GM18505 (cell line): Measurements from ENCODE around the gene PTCHD4.
"Not testable (repeated sequence)": the region's sequence is repeated elsewhere in the genome, so short reads cannot be mapped to it uniquely, and the experiment has no call there.

Experiments used
- ATAC-seq: cut with Tn5 transposase; IDR thresholded peaks from one replicate; pipeline ENCODE4 v1.9.1; 2021; ENCODE audit not compliant: unreplicated experiment
- POLR2A ChIP-seq: IDR thresholded peaks from 4 replicates; pipeline ENCODE4 v1.6.1; 2011; ENCODE audit warnings: borderline replicate concordance; ENCODE audit not compliant: insufficient read depth, insufficient read length; ENCODE audit errors: extremely low read depth

The PTCHD4 gene

DNA sequence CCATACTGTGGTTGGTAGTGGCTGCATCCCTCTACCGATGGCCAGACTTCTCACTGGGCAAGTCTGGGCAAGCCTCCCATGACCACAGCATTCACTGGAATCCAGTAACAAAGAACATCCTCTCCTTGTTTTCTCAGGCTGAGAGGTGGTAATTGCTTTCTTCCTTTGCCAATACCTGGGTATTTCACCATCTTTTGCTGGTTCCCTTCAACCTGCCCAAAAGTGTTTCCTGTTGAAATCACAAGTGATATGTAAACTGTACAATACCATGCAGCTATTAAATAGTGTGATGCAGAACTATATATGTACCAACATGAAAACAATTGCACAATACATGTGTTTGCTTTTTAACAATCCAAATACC is at the start of gene PTCHD4:
PTCHD4 (minus strand) TSS at position 55 of the 364 bp plus-strand sequence. CDS start 42,240 bp downstream, outside the sequence.
- no peak for ATAC-seq

DNA sequence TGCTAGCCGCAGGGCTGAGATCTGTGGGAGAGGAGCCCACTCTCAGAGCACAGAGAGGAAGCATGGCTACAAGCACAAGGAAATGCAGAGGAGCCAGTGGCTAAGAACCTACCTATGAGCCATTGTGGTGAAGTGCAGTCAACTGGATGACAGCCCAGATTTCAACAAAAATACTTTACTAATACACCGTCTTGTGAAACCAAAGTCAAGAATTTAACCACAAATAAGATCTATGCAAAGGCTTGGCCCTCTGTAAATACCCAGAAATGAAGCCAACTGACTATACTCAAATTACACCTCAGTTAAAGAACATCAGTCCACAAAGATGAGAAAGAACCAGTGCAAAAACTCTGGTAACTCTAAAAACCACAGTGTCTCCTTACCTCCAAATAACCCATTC is 40.1 kb upstream of the PTCHD4 start:
- no peak for ATAC-seq

More for the DNA sequence above, at the start of gene PTCHD4:
- TF ChIP-seq POLR2A, result no peak

GRCh38 chr6:48150701-48151100 is 39.7 kb upstream of the PTCHD4 start:
- no peak for ATAC-seq
- TF ChIP-seq POLR2A, result no peak

More for the DNA sequence above, 40.1 kb upstream of the PTCHD4 start:
- TF ChIP-seq POLR2A, result no peak

DNA sequence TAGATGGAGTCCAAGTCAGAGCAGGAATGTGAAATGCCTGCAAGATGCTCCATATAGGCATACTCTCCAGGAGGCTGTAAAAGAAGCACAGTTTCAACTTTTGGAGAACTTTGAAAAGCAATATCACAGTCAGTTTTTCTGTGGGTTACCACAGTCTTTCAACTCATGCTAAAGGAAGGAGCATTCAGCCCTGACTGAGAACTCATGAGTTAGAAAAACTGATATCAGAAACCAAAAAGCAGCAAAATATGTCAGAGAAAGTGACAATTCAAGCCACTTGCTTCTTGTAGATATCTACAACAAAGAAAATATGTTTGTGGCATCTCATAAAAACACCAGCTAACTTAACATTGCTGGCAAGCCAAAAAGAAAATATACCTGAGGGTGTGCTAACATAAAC is 36.1 kb upstream of the PTCHD4 start:
- no peak for TF ChIP-seq POLR2A
- ATAC-seq, result no peak

DNA sequence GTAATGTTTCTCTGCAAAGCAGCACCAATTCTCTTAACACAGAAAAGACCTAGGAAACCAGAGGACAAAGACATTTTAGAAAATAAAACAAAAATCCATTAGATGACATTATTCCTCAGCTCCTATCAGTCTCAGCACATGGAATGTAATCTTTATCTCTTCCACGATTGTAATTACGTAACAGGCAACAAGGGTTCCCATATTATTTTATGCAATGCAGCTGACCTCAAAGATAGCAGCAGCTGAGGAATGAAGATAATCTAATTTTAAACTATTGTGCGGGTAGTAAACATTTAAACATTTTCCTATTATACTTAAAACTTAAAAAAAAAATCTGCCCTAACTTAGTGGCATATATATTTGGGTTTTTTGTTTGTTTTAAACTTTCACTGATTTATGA is 33.0 kb upstream of the PTCHD4 start:
- no peak for ATAC-seq
- TF ChIP-seq POLR2A, result no peak

DNA sequence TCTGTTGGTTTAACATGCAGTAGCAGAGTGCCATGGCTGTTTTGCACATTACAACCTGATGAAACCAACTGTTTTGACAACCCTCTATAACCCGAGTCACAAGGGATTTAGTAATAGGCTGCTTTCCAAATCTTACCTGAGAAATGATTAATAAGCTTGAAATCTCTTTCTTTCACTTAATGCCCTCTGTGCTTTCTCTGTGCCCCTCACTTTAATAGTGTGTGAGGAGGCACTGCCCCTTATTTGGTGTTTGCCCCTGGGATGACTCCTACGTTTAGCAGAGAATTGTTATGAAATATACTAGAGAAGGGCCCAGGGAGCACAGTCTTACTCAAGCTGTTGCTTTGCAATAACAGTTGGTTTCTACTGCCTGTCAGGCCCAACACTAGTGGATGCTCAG is 31.0 kb upstream of the PTCHD4 start:
- no peak for ATAC-seq
- no peak for TF ChIP-seq POLR2A

DNA sequence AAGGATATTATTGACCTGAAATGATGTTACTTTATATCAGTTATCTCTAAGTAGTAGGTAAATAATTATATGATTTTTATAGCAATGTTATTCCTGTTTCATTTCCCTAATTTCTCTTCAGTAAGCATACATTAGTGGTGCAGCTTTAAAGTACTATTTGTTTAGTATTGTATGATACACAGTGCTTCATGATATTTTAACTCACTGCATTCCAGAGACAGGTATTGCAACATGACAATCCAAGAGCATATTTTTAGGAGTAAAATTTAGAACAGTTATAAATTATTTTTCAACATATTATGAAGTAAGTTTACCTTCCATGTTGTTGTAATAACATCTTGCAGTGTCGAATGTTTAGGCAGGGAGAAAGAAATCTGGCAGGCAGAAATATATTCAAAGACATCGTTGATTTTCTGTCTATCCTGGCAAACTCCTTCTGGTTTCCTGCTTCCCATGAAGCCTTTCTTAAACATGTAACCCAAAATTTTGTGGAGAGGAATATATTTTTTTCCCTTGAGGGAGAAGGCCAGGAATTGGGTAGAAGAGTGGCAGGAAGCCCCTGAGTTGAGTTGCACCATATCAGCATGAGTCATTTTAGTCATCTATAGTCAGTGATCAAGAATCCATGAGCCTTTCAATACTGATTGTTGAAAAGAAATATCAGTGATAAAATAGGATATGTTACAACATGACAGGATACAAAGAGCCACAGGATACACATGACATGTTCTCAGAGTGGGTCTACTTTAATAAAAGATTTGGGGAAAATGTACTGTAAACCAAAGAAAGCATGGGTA is 29.0 kb upstream of the PTCHD4 start:
- no peak for ATAC-seq
- no peak for TF ChIP-seq POLR2A

GRCh38 chr6:48136856-48137255 is 25.9 kb upstream of the PTCHD4 start:
- no peak for ATAC-seq

DNA sequence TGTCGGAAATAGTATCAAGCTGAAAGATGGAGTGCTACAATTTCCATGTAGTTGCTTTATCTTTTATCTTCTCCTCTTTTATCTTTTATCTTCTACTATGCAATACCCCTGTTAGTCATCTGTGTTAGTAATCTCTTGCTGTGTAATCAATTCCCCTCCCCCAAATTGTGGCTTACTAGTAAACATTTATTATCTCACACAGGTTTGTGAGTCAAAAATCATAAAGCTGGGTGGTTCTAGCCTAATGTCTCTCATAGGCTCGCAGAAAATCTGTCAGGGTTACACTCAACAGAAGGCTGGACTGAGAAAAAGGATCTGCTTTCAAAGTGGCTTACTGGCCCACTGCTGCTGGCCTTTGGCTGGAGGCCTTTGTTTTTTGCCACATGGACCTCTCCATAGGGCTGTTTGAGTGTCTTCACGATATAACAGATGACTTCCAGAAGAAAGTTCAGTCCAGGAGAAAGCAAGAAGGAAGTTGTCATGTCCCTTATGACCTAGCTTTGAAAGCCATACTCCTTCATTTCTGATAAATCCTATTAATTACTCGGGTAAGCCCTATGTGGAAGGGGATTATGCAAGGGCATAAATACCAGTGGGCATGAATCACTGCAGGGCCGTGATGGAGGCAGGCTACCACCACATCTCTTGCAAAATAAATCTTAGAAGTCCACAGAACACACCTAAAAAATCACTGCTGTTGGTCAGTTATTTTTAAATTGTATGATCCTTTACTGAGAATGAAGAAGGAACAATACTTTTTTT is 24.5 kb upstream of the PTCHD4 start:
- no peak for ATAC-seq
- TF ChIP-seq POLR2A, result no peak

More at GRCh38 chr6:48136856-48137255, 25.9 kb upstream of the PTCHD4 start:
- TF ChIP-seq POLR2A, result no peak

- TF ChIP-seq POLR2A, result no peak
- ATAC-seq, result no peak
These were observed 23.2 kb upstream of the PTCHD4 start for GRCh38 chr6:48134246-48134645.

GRCh38 chr6:48123601-48124000 is 12.6 kb upstream of the PTCHD4 start:
- no peak for TF ChIP-seq POLR2A
- ATAC-seq, result no peak

- ATAC-seq, result not testable (repeated sequence)
These were observed 11.2 kb upstream of the PTCHD4 start for GRCh38 chr6:48121983-48122749.
